GM06990 (cell line): ENCODE measurements around the gene NRM.

Experiments
- DNase-seq: peaks from one replicate; pipeline ENCODE4 v3.0.0-alpha.2; 2011; ENCODE audit not compliant: insufficient read length; ENCODE audit errors: extremely low read depth
- H3K27me3 ChIP-seq: replicated peaks from 2 replicates; pipeline ENCODE4 v1.6.0; 2011; ENCODE audit warnings: low read length; ENCODE audit not compliant: control insufficient read depth, insufficient read depth
- H3K36me3 ChIP-seq: 2 replicates; pipeline ENCODE4 v1.5.1; 2011; ENCODE audit warnings: low read length; ENCODE audit not compliant: control insufficient read depth, insufficient read depth
- H3K4me3 ChIP-seq: replicated peaks from 2 replicates; pipeline ENCODE4 v1.5.1; 2011; ENCODE audit warnings: low read depth, mild to moderate bottlenecking, control low read depth, low read length
- TF ChIP-seq, protein P1 (sequence below): IDR thresholded peaks from 2 replicates; pipeline ENCODE4 v1.5.1; 2011; ENCODE audit warnings: low read length, control low read depth, mild to moderate bottlenecking, inconsistent platforms; ENCODE audit not compliant: insufficient read depth, poor library complexity, severe bottlenecking

The NRM gene

DNA sequence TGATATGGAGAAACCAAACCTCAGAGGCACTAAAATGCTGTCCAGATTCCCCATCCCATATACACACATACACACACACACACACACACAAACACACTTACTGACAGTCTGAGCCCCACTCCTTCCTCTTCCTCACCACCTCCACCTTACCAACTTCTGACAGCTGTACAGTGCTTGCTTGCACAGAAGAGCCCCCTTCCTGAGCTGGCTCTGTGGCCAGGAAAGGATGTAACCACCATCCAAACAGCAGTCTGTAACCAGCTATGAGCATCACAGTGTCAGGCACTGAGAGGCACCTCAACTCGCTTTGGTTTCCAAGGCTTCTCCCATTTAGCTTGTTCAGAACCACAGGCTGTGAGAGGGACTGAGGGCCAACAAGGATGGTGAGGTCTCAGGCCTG is 49.7 kb downstream of the NRM start:
- Histone ChIP-seq H3K27me3 (no peaks in the 10 kb centered on the region), H3K36me3 (peaks cover 11% of the 10 kb centered on the region), H3K4me3 (no peak overlapping the region)
- TF ChIP-seq, protein P1, sequence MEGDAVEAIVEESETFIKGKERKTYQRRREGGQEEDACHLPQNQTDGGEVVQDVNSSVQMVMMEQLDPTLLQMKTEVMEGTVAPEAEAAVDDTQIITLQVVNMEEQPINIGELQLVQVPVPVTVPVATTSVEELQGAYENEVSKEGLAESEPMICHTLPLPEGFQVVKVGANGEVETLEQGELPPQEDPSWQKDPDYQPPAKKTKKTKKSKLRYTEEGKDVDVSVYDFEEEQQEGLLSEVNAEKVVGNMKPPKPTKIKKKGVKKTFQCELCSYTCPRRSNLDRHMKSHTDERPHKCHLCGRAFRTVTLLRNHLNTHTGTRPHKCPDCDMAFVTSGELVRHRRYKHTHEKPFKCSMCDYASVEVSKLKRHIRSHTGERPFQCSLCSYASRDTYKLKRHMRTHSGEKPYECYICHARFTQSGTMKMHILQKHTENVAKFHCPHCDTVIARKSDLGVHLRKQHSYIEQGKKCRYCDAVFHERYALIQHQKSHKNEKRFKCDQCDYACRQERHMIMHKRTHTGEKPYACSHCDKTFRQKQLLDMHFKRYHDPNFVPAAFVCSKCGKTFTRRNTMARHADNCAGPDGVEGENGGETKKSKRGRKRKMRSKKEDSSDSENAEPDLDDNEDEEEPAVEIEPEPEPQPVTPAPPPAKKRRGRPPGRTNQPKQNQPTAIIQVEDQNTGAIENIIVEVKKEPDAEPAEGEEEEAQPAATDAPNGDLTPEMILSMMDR = no peak
- DNase-seq = no peak

DNA sequence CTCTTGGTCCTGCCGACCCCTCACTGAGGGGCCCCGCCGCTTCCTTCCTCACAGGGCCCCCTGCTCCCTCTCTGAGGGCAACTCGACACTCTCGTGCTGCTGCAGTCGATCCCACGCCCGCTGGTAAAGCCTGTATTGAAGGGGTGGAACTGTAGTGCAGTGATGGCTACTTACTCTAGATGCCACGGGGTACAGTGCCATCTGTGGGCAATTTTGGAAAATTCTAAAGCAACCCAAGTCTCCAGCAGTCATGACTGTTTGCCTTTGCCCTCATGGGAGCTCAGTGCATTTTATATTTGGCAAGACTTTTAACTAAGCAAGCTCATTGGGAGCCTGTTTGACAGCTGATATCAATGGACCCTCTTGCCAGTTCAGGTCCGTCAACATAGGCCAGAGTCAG is 50.3 kb downstream of the NRM start:
- Histone ChIP-seq H3K36me3 (peaks cover 10% of the 10 kb centered on the region), H3K27me3 (no peaks in the 10 kb centered on the region), H3K4me3 (no peak overlapping the region)
- DNase-seq = no peak
- TF ChIP-seq, protein P1 = no peak
